IPS-18a (cell line): ENCODE data around the gene PIK3AP1.

ENCODE experiments used
- H3K27ac ChIP-seq: one replicate; pipeline ENCODE4 v1.5.1; 2013; ENCODE audit warnings: low read length
- H3K27me3 ChIP-seq: one replicate; pipeline ENCODE4 v1.6.1; 2013; ENCODE audit warnings: mild to moderate bottlenecking, low read length; ENCODE audit not compliant: control insufficient read depth, insufficient read depth
- H3K36me3 ChIP-seq: one replicate; pipeline ENCODE4 v1.6.1; 2013; ENCODE audit warnings: low read depth, low read length; ENCODE audit not compliant: control insufficient read depth
- H3K4me1 ChIP-seq: one replicate; pipeline ENCODE4 v1.6.1; 2013; ENCODE audit warnings: low read depth, low read length; ENCODE audit not compliant: control insufficient read depth
- H3K4me3 ChIP-seq: one replicate; pipeline ENCODE4 v1.5.1; 2013; ENCODE audit warnings: low read length
- H3K9ac ChIP-seq: one replicate; pipeline ENCODE4 v1.6.1; 2013; ENCODE audit warnings: mild to moderate bottlenecking, low read length, moderate library complexity
- H3K9me3 ChIP-seq: one replicate; pipeline ENCODE4 v1.6.1; 2013; ENCODE audit warnings: low read depth, low read length; ENCODE audit not compliant: control insufficient read depth

PIK3AP1 gene

GRCh38 chr10:96646751-96647166 is 73.6 kb downstream of the PIK3AP1 start:
- H3K9ac ChIP-seq, result no peak overlapping the region
- H3K36me3 ChIP-seq, result no peaks in the 10 kb centered on the region
- H3K4me1 ChIP-seq, result no peaks in the 10 kb centered on the region
- H3K27ac ChIP-seq, result no peak overlapping the region
- no peak overlapping the region for H3K4me3 ChIP-seq
- H3K9me3 ChIP-seq, result no peaks in the 10 kb centered on the region
- no peaks in the 10 kb centered on the region for H3K27me3 ChIP-seq

- no peak overlapping the region for H3K27ac ChIP-seq
- no peaks in the 10 kb centered on the region for H3K27me3 ChIP-seq
- no peaks in the 10 kb centered on the region for H3K36me3 ChIP-seq
- no peaks in the 10 kb centered on the region for H3K9me3 ChIP-seq
- no peak overlapping the region for H3K4me3 ChIP-seq
- no peak overlapping the region for H3K9ac ChIP-seq
- no peaks in the 10 kb centered on the region for H3K4me1 ChIP-seq
These were observed 74.0 kb downstream of the PIK3AP1 start for GRCh38 chr10:96646301-96646700.

- Histone ChIP-seq H3K9ac (no peak overlapping the region), H3K27me3 (no peaks in the 10 kb centered on the region), H3K27ac (no peak overlapping the region), H3K9me3 (no peaks in the 10 kb centered on the region), H3K36me3 (no peaks in the 10 kb centered on the region), H3K4me3 (no peak overlapping the region), H3K4me1 (no peaks in the 10 kb centered on the region)
These were observed 75.1 kb downstream of the PIK3AP1 start for GRCh38 chr10:96645191-96645721.

GRCh38 chr10:96643920-96644319 is 76.4 kb downstream of the PIK3AP1 start:
- no peak overlapping the region for H3K4me3 ChIP-seq
- no peak overlapping the region for H3K27ac ChIP-seq
- H3K9me3 ChIP-seq, result no peaks in the 10 kb centered on the region
- H3K4me1 ChIP-seq, result no peaks in the 10 kb centered on the region
- no peaks in the 10 kb centered on the region for H3K36me3 ChIP-seq
- no peaks in the 10 kb centered on the region for H3K27me3 ChIP-seq
- no peak overlapping the region for H3K9ac ChIP-seq

- Histone ChIP-seq H3K4me1 (no peaks in the 10 kb centered on the region), H3K27ac (no peak overlapping the region), H3K9me3 (no peaks in the 10 kb centered on the region), H3K9ac (no peak overlapping the region), H3K36me3 (no peaks in the 10 kb centered on the region), H3K27me3 (no peaks in the 10 kb centered on the region), H3K4me3 (no peak overlapping the region)
These were observed 77.3 kb downstream of the PIK3AP1 start for GRCh38 chr10:96642973-96643372.

GRCh38 chr10:96642530-96642929 is 77.8 kb downstream of the PIK3AP1 start:
- Histone ChIP-seq H3K36me3 (no peaks in the 10 kb centered on the region), H3K27ac (no peak overlapping the region), H3K9me3 (no peaks in the 10 kb centered on the region), H3K9ac (no peak overlapping the region), H3K27me3 (no peaks in the 10 kb centered on the region), H3K4me1 (no peaks in the 10 kb centered on the region), H3K4me3 (no peak overlapping the region)

- Histone ChIP-seq H3K36me3 (no peaks in the 10 kb centered on the region), H3K4me3 (no peak overlapping the region), H3K4me1 (no peaks in the 10 kb centered on the region), H3K9ac (no peak overlapping the region), H3K9me3 (no peaks in the 10 kb centered on the region), H3K27me3 (no peaks in the 10 kb centered on the region), H3K27ac (no peak overlapping the region)
These were observed 78.7 kb downstream of the PIK3AP1 start for GRCh38 chr10:96641396-96642295.

GRCh38 chr10:96639899-96640298 is 80.4 kb downstream of the PIK3AP1 start:
- H3K27me3 ChIP-seq, result no peaks in the 10 kb centered on the region
- H3K9me3 ChIP-seq, result no peaks in the 10 kb centered on the region
- no peaks in the 10 kb centered on the region for H3K36me3 ChIP-seq
- no peaks in the 10 kb centered on the region for H3K4me1 ChIP-seq
- no peak overlapping the region for H3K27ac ChIP-seq
- H3K9ac ChIP-seq, result no peak overlapping the region
- H3K4me3 ChIP-seq, result no peak overlapping the region

GRCh38 chr10:96638696-96639095 is 81.6 kb downstream of the PIK3AP1 start:
- no peak overlapping the region for H3K4me3 ChIP-seq
- no peaks in the 10 kb centered on the region for H3K9me3 ChIP-seq
- H3K27me3 ChIP-seq, result no peaks in the 10 kb centered on the region
- H3K9ac ChIP-seq, result no peak overlapping the region
- H3K27ac ChIP-seq, result no peak overlapping the region
- no peaks in the 10 kb centered on the region for H3K4me1 ChIP-seq
- H3K36me3 ChIP-seq, result no peaks in the 10 kb centered on the region

GRCh38 chr10:96638120-96638519 is 82.2 kb downstream of the PIK3AP1 start:
- H3K9ac ChIP-seq, result no peak overlapping the region
- no peak overlapping the region for H3K4me3 ChIP-seq
- H3K9me3 ChIP-seq, result no peaks in the 10 kb centered on the region
- no peaks in the 10 kb centered on the region for H3K4me1 ChIP-seq
- no peaks in the 10 kb centered on the region for H3K27me3 ChIP-seq
- H3K27ac ChIP-seq, result no peak overlapping the region
- H3K36me3 ChIP-seq, result no peaks in the 10 kb centered on the region

- Histone ChIP-seq H3K36me3 (no peaks in the 10 kb centered on the region), H3K4me3 (no peak overlapping the region), H3K4me1 (no peaks in the 10 kb centered on the region), H3K27ac (no peak overlapping the region), H3K9ac (no peak overlapping the region), H3K9me3 (no peaks in the 10 kb centered on the region), H3K27me3 (no peaks in the 10 kb centered on the region)
These were observed 82.6 kb downstream of the PIK3AP1 start for GRCh38 chr10:96637709-96638108.

GRCh38 chr10:96636551-96636950 is 83.8 kb downstream of the PIK3AP1 start:
- H3K9me3 ChIP-seq, result no peaks in the 10 kb centered on the region
- no peaks in the 10 kb centered on the region for H3K4me1 ChIP-seq
- no peaks in the 10 kb centered on the region for H3K36me3 ChIP-seq

More at GRCh38 chr10:96636551-96636950, 83.8 kb downstream of the PIK3AP1 start:
- no peaks in the 10 kb centered on the region for H3K27me3 ChIP-seq
- H3K9ac ChIP-seq, result no peak overlapping the region
- no peak overlapping the region for H3K27ac ChIP-seq
- no peak overlapping the region for H3K4me3 ChIP-seq
